GM12872 (cell line): ENCODE results near the gene OVOL2.

ENCODE experiments used
- CTCF ChIP-seq: IDR thresholded peaks from 3 replicates; pipeline ENCODE4 v1.5.1; 2011; ENCODE audit warnings: low read depth, mild to moderate bottlenecking, low read length, moderate library complexity; ENCODE audit not compliant: insufficient read depth

OVOL2 gene

GRCh38 chr20:18007534-18008292 is 50.0 kb downstream of the OVOL2 start:
- no peak for TF ChIP-seq CTCF

GRCh38 chr20:18006684-18007083 is 51.0 kb downstream of the OVOL2 start:
- no peak for TF ChIP-seq CTCF

GRCh38 chr20:18005990-18006364 is 51.7 kb downstream of the OVOL2 start:
- no peak for TF ChIP-seq CTCF

- no peak for TF ChIP-seq CTCF
These were observed 52.3 kb downstream of the OVOL2 start for GRCh38 chr20:18005170-18005989.

GRCh38 chr20:18004384-18005031 is 53.2 kb downstream of the OVOL2 start:
- no peak for TF ChIP-seq CTCF

GRCh38 chr20:18003897-18004296 is 53.8 kb downstream of the OVOL2 start:
- no peak for TF ChIP-seq CTCF
